ENCODE data around the gene MVB12B.

The MVB12B gene

GRCh38 chr9:126302730-126303129 lies 23.9 kb upstream of the MVB12B start:
- DNase-seq (ENCODE audit: low spot score), result no peak
- no peak for TF ChIP-seq CTCF (IDR thresholded peaks at IDR 0.05)
- H3K4me3 ChIP-seq, result no peak overlapping the region
- H3K27ac ChIP-seq, result no peak overlapping the region

- no peak for TF ChIP-seq CTCF (IDR thresholded peaks at IDR 0.05)
- H3K27ac ChIP-seq, result no peak overlapping the region
- DNase-seq (ENCODE audit: low spot score), result no peak
- no peak overlapping the region for H3K4me3 ChIP-seq
These were observed 23.1 kb upstream of the MVB12B start for GRCh38 chr9:126303488-126303887.

- no peak for TF ChIP-seq CTCF (IDR thresholded peaks at IDR 0.05)
- DNase-seq (ENCODE audit: low spot score), result no peak
- Histone ChIP-seq H3K27ac (no peak overlapping the region), H3K4me3 (no peak overlapping the region)
These were observed 22.2 kb upstream of the MVB12B start for GRCh38 chr9:126304207-126304970.

- no peak overlapping the region for H3K4me3 ChIP-seq
- no peak for TF ChIP-seq CTCF (IDR thresholded peaks at IDR 0.05)
- H3K27ac ChIP-seq, result no peak overlapping the region
- DNase-seq (ENCODE audit: low spot score), result no peak
These were observed 21.7 kb upstream of the MVB12B start for GRCh38 chr9:126304971-126305320.

GRCh38 chr9:126306071-126306647 lies 20.5 kb upstream of the MVB12B start:
- Histone ChIP-seq H3K4me3 (no peak overlapping the region), H3K27ac (no peak overlapping the region)
- no peak for TF ChIP-seq CTCF (IDR thresholded peaks at IDR 0.05)
- DNase-seq (ENCODE audit: low spot score), result no peak

GRCh38 chr9:126307322-126308061 lies 19.1 kb upstream of the MVB12B start:
- DNase-seq (ENCODE audit: low spot score), result no peak
- no peak overlapping the region for H3K27ac ChIP-seq
- H3K4me3 ChIP-seq, result no peak overlapping the region
- no peak for TF ChIP-seq CTCF (IDR thresholded peaks at IDR 0.05)

All from coronary artery (tissue), 2 donors.